ENCODE results near the gene KCNK6.
"Not testable (repeated sequence)": the region's sequence is repeated elsewhere in the genome, so short reads cannot be mapped to it uniquely, and the experiment has no call there.

The KCNK6 gene

DNA sequence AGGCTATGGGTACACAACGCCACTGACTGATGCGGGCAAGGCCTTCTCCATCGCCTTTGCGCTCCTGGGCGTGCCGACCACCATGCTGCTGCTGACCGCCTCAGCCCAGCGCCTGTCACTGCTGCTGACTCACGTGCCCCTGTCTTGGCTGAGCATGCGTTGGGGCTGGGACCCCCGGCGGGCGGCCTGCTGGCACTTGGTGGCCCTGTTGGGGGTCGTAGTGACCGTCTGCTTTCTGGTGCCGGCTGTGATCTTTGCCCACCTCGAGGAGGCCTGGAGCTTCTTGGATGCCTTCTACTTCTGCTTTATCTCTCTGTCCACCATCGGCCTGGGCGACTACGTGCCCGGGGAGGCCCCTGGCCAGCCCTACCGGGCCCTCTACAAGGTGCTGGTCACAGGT lies 6.9 kb downstream of the KCNK6 start:
- DNase-seq, result no peak

DNA sequence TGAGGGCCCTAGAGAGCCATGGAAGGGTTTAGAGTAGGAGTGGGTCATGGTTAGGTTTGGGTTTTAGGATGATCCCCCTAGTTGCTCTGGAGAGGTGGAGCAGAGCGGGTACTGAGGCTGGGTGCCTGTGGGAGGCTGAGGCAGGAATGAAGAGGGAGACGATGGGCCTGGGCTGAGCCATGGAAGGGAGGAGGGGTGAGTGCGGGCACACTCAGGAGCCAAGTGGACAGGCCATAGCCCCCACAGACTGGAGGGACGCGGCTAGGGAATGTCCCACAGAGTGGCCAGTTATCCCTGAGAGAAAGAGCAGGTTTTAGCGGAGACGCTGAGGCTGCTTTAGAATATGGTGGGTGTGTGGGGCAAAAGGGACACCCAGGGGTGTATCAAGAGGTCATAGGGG lies 10.0 kb downstream of the KCNK6 start:
- no peak for DNase-seq

- no peak for DNase-seq
Observed at GRCh38 chr19:38331728-38332127, 12.1 kb downstream of the KCNK6 start.

- DNase-seq, result no peak
Observed at GRCh38 chr19:38333245-38333644, 13.6 kb downstream of the KCNK6 start.

DNA sequence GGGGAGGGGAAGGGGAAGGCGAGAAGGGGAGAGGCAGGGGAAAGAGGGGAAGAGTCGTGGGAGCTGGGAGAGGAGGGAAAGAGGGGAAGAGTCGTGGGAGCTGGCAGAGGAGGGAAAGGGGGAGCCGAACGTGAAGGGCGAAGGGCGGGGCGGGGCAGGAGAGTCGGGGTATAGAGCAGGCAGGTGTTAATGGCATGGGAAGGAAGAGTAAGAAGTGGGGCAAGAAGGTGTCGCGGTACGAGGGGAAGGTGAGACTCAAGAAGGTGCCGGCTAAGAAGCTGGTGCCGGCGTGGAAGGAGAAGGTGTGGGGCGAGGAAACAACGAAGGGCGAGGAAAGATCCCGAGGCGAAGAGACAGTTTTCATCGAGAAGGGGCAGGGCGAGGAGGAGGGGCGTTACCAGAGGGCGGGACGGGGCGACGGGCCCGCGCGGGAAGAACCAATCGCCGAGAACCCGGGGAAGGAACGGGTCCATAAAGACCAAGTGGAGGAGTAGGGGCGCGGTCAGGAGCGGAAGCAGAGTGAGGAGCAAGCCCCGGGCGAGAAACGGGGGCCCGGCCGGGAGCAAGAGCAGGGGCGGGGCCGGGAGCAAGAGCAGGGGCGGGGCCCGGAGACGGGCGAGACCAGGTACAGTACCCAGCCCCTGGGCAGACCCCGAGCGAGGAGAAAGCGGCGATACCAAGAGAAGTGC lies 16.4 kb downstream of the KCNK6 start:
- peak; percentile 96 to 97 for DNase-seq

DNA sequence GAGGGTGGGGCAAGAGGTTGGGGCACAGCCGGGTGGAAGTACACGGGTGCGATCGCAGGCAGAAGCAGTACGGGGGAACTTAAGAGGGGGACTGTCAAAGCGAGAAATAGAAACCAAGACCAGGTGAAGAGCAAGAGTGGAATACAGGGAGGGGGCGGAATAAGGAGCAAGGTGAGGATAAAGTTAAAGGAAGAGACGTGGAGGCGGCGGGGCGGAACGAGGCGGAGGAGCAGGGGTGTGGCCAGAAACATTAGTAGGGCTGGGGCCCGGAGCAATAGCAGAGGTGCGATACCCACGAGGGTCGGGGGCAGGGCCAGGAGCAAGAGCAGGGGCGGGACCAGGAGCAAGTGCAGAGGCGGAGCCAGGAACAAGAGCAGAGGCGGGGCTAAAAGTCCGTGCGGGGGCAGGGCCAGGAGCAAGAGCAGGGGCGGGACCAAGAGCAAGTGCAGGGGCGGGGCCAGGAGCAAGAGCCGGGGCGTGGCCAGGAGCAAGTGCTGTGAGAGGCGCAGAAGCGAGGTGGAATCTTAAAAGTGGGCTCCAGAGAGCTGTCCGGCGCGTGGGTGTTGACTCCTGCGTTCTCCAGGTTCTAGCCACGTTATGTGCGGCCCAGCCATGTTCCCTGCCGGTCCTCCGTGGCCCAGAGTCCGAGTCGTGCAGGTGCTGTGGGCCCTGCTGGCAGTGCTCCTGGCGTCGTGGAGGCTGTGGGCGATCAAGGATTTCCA lies 17.2 kb downstream of the KCNK6 start:
- peak; percentile 95 to 97 for DNase-seq

DNA sequence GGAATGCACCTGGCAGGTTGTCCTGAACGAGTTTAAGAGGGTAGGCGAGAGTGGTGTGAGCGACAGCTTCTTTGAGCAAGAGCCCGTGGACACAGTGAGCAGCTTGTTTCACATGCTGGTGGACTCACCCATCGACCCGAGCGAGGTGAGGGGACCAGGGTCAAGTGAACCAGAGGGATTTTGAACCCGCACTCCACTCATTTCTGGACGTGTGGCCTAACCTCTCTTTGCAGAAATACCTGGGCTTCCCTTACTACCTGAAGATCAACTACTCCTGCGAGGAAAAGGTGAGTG lies 17.7 kb downstream of the KCNK6 start:
- DNase-seq, result peak in 1 of 2 donors; percentile 26

GRCh38 chr19:38339011-38339410 lies 19.4 kb downstream of the KCNK6 start:
- DNase-seq, result not testable (repeated sequence)

DNA sequence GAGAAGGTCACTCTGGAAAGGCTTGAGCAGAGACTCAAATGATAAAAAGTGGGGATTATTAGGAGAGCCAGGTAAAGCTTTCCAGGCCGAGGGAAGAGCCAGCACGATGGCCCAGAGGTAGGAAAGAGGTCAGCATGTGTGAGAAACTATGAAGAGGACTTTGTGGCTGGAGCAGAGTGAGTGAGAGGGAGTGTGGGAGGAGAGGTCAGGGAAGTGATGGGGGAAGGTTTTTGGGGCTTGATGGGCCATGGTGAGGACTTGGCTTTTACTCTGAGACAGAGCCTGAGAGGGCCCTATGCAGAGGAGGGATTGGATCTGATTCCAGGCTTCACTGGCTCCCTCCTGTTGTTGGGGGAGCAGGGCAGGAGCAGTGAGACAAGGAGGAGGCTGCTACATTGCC lies 21.3 kb downstream of the KCNK6 start:
- DNase-seq, result no peak

DNA sequence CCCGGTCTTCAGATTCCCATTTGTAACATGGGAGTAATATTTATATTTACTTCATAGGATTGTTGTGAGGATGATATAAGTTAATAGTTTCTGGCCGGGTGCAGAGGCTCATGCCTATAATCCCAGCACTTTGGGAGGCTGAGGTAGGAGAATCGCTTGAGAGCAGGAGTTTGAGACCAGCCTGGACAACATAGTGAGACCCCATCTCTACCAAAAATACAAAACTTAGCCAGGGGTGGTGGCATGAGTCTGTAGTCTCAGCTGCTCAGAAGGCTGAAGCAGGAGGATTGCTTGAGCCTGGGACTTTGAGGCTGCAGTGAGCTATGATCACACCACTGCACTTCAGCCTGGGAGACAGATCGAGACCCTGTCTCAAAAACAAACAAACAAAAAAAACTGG lies 27.2 kb downstream of the KCNK6 start:
- no peak for DNase-seq

DNA sequence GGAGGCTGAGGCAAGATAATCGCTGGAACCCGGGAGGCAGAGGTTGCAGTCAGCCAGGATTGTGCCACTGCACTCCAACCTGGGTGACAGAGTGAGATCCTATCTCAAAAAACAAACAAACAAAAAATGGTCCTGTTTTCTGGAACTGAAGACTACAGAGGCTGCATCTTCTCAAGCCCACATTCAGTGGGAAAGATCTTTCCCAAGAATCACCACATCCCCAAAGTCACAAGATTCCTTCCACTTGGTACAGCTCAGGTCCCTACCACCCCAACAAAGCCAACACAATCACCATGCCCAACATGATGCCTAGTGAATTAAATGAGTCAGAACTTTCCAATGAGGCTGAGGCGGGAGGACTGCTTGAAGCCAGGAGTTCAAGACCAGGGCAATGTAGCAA lies 31.2 kb downstream of the KCNK6 start:
- no peak for DNase-seq

- DNase-seq, result no peak
Observed at GRCh38 chr19:38351865-38352395, 32.3 kb downstream of the KCNK6 start.

DNA sequence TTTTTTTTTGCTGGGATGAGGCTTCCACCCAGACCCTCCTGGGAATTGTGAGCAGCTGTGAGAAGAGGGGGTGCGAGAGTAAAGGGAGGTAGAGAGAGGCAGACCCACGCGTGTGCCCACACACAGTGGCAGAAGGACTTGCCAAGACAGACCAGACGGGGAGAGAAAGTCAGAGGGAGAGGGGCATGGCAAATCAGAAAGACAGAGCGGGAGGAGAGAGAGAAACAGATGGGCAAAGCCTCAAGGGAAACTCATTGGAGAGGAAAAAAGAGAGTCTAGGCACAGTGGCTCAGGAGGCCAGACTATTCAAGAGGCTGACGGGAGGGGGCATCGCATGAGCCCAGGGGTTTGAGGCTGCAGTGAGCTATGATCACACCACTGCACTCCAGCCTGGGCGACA lies 33.0 kb downstream of the KCNK6 start:
- no peak for DNase-seq

DNA sequence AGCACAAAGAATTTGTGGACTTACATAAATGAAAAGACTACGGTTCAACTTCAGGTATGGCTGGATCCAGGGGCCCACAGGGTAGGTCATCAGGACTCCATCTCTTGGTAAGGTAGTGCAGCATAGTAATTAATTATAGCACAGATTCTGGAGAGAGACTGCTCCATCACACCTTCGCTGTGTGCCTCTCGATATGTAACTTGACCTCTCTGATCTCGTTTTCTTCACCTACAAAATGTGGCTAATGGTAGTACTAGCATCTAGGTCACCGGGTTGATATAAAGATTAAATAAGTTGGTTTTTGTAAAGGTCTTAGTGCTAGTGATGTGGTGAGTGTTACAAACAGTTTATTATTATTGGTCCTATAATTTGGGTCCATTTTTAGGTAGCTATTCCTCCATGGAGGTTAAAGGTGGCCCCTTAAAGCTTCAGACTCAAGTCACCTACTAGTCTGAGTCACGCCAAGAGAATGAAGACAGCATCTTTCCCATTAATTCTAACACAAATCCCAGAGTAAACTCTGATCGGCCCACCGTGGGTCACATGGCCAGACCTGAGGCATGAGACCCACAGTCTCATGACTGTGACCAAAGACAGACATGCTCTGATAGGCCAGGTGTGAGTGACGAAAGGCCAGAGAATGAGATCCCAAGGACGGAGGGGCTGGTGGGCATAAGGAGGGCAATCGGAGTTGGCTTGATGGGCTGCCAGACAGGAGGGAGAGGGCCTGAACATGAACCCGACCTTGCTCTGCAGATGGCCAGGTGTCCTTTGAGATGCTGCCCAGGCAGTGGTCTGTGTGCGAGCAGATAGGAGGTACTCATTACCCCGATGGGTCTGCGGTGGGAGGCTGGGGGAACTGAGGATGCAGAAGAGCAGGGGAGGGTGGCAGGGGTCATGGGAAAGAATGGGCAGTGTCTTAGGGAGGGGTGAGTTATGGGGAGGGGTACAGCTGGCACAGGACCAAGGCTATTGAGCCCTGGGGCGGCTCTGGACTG lies 36.4 kb downstream of the KCNK6 start:
- no peak for DNase-seq

GRCh38 chr19:38358071-38358470 lies 38.4 kb downstream of the KCNK6 start:
- no peak for DNase-seq

DNA sequence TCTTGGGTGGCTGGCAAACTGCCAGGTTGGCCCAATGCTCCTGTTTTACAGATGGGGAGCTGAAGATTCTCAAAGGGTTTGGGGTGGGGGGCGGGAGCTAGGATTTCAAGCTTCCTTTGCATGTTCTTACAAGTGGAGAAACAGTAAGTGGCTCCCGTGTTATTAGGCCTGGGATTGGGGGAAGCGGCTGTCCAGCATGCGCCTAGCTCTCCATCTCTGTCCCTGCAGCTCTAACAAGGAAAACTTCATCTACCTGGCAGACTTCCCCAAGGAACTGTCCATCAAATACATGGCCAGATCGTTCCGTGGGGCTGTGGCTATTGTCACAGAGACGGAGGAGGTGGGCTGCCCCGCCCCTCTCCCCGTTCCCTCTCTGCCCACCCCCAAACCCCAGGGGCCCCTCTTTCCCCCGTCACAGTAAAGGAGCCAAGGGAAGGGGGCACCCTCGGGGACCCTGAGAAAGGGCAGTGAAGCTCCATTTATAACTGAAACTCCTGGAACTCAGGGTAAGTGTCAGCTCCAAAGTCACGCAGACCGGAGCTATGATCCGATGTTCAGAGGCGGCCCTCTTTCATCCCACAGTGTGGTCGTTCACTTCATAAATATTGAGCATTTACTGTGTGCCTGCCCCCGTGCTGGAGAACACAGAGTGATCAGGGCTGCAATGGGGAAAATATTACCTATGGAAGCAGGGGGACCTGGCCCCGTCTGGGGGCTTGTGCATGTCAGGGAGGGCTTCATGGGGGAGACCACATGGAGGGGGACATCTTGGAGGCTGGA lies 39.8 kb downstream of the KCNK6 start:
- no peak for DNase-seq

- DNase-seq, result no peak
Observed at GRCh38 chr19:38360351-38360750, 40.7 kb downstream of the KCNK6 start.

DNA sequence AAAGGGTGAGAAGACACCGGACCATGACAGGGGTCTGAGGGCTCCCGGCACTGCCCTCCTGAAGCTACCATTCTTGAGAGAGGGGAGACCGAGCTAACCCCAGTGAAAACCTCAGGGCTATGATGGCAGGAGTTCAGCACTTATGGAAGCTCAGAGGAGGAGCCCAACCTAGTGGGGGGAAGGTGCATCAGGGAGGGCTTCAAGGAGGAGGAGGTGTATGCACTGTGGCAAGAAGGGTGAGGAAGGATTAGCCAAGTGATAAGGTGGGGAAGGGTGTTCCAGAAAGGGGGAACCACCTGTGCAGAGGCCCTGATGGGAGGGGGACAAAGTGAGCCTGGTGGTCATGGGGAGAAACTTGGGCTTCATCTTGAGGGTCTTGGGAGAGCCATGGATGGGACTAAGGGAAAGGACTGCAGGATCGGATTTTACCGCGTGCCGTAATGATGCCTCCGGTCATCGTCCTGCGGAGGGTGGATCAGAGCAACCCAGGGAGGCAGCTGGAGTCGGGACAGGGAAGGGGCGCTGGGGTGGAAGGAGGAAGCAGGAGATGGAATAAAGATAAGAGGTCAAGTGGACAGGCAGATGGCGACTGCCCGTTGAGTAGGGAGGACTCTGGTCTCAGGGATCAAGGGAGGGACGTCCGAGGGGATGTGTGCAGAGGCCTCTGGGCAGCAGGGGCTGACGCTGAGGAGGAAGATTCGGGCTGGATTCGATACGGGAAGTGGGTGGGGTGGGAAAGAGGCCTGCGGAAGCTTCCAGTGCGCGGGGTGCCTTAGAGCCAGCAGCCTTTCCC lies 41.4 kb downstream of the KCNK6 start:
- DNase-seq, result no peak

DNA sequence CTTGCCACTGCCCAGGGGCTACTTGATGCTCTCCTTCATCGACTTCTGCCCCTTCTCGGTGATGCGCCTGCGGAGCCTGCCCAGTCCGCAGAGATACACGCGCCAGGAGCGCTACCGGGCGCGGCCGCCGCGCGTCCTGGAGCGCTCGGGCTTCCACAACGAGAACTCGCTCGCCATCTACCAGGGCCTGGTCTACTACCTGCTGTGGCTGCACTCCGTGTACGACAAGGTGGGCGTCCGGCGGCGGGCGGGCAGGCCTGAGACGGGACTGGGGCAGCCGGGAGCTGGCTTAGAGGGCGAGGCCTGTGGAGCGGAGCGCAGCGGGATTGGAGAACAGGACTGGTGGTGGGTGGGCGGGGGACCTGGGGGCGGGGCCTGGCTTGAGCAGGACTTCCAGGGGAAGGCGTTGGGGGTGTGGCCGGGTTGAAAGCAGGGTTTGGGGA lies 42.0 kb downstream of the KCNK6 start:
- DNase-seq, result peak; percentile 71 to 81

- peak; percentile 82 to 93 for DNase-seq
Observed at GRCh38 chr19:38362076-38362945, 42.7 kb downstream of the KCNK6 start.

All from stimulated activated CD4-positive, alpha-beta T cell treated with anti-CD3 and anti-CD28 coated beads, Interleukin-2, amount 100 ng/mL, for 24 hours (primary cell).